ENCODE measurements around the gene INSRR. TPM values are rescaled to one million over a fixed set of nuclear protein-coding genes. Genes with fewer than 3 reads are reported as not detected.

The INSRR gene
- total RNA-seq, 1 experiment from 2014 or later: 0.11 TPM

DNA sequence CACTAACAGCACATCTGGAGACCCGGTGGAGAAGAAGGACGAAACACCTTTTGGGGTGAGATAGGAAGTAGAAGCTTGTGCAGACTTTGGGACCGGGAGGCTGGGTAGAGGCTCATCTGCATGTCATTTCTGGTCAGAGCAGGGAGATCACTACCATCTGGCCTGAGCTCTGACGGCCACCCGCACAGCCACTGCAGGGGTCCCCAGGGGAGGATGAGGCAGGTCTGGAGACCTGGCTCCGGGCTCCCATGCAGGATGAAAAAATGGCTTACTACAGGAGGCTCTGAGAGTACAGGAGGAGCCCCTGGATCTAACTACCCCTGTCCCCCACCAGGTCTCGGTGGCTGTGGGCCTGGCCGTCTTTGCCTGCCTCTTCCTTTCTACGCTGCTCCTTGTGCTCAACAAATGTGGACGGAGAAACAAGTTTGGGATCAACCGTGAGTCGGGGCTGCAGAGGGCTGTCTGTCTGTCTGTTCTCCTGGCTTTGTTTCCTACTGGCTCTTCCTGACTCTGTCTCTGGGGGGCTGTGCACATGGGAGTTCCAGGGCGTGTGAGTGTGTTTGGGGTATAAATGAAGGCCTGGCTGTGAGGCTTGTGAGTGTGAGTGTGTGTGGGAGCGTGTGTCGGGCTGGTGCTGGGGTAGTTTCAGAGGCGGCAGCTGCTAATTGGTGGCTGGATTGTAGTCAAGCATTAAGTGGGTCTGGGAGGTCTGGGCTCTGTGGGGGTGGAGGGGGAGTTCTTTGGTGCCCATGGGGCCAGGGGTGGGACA lies 15.8 kb upstream of the INSRR start:
- peaks cover 4% of the 10 kb centered on the region for H3K4me1 Mint-ChIP-seq
- H3K36me3 Mint-ChIP-seq: no peaks in the 10 kb centered on the region
- DNase-seq (ENCODE audit: low spot score) (no peak), ATAC-seq (no peak)
- TF ChIP-seq FOXP1 (CRISPR knock-in tag; IDR thresholded peaks at IDR 0.05; ENCODE audit: borderline replicate concordance) (no peak), AR (CRISPR knock-in tag; IDR thresholded peaks at IDR 0.05) (no peak), MXD4 (CRISPR knock-in tag; IDR thresholded peaks at IDR 0.05; ENCODE audit: borderline replicate concordance) (no peak), TCF7 (CRISPR knock-in tag; IDR thresholded peaks at IDR 0.05; ENCODE audit: low read depth) (no peak), ETV6 (CRISPR knock-in tag; IDR thresholded peaks at IDR 0.05) (no peak), MYBL2 (CRISPR knock-in tag; IDR thresholded peaks at IDR 0.05) (no peak), SP1 (CRISPR knock-in tag; conservative IDR thresholded peaks at IDR 0.05) (no peak), ZNF416 (CRISPR knock-in tag; IDR thresholded peaks at IDR 0.05) (no peak), GRHL2 (CRISPR knock-in tag; IDR thresholded peaks at IDR 0.05; ENCODE audit: insufficient replicate concordance, severe bottlenecking) (no peak)
- TF ChIP-seq, protein P1, sequence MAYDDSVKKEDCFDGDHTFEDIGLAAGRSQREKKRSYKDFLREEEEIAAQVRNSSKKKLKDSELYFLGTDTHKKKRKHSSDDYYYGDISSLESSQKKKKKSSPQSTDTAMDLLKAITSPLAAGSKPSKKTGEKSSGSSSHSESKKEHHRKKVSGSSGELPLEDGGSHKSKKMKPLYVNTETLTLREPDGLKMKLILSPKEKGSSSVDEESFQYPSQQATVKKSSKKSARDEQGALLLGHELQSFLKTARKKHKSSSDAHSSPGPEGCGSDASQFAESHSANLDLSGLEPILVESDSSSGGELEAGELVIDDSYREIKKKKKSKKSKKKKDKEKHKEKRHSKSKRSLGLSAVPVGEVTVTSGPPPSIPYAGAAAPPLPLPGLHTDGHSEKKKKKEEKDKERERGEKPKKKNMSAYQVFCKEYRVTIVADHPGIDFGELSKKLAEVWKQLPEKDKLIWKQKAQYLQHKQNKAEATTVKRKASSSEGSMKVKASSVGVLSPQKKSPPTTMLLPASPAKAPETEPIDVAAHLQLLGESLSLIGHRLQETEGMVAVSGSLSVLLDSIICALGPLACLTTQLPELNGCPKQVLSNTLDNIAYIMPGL (CRISPR knock-in tag; IDR thresholded peaks at IDR 0.05): no peak
- TF ChIP-seq, protein P2, sequence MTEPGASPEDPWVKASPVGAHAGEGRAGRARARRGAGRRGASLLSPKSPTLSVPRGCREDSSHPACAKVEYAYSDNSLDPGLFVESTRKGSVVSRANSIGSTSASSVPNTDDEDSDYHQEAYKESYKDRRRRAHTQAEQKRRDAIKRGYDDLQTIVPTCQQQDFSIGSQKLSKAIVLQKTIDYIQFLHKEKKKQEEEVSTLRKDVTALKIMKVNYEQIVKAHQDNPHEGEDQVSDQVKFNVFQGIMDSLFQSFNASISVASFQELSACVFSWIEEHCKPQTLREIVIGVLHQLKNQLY (CRISPR knock-in tag; IDR thresholded peaks at IDR 0.05): no peak
- TF ChIP-seq, protein P3, sequence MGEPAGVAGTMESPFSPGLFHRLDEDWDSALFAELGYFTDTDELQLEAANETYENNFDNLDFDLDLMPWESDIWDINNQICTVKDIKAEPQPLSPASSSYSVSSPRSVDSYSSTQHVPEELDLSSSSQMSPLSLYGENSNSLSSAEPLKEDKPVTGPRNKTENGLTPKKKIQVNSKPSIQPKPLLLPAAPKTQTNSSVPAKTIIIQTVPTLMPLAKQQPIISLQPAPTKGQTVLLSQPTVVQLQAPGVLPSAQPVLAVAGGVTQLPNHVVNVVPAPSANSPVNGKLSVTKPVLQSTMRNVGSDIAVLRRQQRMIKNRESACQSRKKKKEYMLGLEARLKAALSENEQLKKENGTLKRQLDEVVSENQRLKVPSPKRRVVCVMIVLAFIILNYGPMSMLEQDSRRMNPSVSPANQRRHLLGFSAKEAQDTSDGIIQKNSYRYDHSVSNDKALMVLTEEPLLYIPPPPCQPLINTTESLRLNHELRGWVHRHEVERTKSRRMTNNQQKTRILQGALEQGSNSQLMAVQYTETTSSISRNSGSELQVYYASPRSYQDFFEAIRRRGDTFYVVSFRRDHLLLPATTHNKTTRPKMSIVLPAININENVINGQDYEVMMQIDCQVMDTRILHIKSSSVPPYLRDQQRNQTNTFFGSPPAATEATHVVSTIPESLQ (CRISPR knock-in tag; IDR thresholded peaks at IDR 0.05): no peak
- TF ChIP-seq, protein P4, sequence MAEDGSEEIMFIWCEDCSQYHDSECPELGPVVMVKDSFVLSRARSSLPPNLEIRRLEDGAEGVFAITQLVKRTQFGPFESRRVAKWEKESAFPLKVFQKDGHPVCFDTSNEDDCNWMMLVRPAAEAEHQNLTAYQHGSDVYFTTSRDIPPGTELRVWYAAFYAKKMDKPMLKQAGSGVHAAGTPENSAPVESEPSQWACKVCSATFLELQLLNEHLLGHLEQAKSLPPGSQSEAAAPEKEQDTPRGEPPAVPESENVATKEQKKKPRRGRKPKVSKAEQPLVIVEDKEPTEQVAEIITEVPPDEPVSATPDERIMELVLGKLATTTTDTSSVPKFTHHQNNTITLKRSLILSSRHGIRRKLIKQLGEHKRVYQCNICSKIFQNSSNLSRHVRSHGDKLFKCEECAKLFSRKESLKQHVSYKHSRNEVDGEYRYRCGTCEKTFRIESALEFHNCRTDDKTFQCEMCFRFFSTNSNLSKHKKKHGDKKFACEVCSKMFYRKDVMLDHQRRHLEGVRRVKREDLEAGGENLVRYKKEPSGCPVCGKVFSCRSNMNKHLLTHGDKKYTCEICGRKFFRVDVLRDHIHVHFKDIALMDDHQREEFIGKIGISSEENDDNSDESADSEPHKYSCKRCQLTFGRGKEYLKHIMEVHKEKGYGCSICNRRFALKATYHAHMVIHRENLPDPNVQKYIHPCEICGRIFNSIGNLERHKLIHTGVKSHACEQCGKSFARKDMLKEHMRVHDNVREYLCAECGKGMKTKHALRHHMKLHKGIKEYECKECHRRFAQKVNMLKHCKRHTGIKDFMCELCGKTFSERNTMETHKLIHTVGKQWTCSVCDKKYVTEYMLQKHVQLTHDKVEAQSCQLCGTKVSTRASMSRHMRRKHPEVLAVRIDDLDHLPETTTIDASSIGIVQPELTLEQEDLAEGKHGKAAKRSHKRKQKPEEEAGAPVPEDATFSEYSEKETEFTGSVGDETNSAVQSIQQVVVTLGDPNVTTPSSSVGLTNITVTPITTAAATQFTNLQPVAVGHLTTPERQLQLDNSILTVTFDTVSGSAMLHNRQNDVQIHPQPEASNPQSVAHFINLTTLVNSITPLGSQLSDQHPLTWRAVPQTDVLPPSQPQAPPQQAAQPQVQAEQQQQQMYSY (CRISPR knock-in tag; IDR thresholded peaks at IDR 0.05): no peak
- ChIA-PET CTCF (interaction anchor here (1.1 to 5.1 kb wide), 7 partner anchors 11 to 186 kb away, joined by 3 to 59 read pairs (median 16); partner anchors contain the start of gene NTRK1), POLR2A (no interaction called here)
- no peak overlapping the region for H3K27ac Mint-ChIP-seq
- peaks cover 41% of the 10 kb centered on the region for H3K27me3 Mint-ChIP-seq (ENCODE audit: low read depth)
- no peak overlapping the region for H3K4me3 Mint-ChIP-seq
- no peaks in the 10 kb centered on the region for H3K9me3 Mint-ChIP-seq
